Right hindlimb (tissue), 1 donor: ENCODE data around the gene PALB2.

Source experiments
- DNase-seq: peaks from one replicate; pipeline ENCODE4 v3.0.0-alpha.2; 2018

Gene PALB2

GRCh38 chr16:23640931-23641765 lies at the start of gene PALB2, which contains the start of gene DCTN5:
PALB2 (minus strand) TSS chr16:23641310; CDS start chr16:23641157, 153 bp downstream.
DCTN5 (plus strand) TSS chr16:23641466; CDS start chr16:23641543, 77 bp downstream.
- peak; percentile 96 for DNase-seq

GRCh38 chr16:23689442-23690187 lies 48.5 kb upstream of the PALB2 start:
- DNase-seq: no peak

- DNase-seq: no peak
Measured at GRCh38 chr16:23687034-23687808, 46.1 kb upstream of the PALB2 start.

- no peak for DNase-seq
Measured at GRCh38 chr16:23683487-23683886, 42.4 kb upstream of the PALB2 start.

- no peak for DNase-seq
Measured at GRCh38 chr16:23682181-23682580, 41.1 kb upstream of the PALB2 start.

GRCh38 chr16:23679986-23680336 lies 38.9 kb upstream of the PALB2 start:
- no peak for DNase-seq

- DNase-seq: peak; percentile 30
Measured at GRCh38 chr16:23679274-23679985, 38.3 kb upstream of the PALB2 start.

GRCh38 chr16:23678430-23679273 lies 37.5 kb upstream of the PALB2 start, which contains the start of gene PLK1:
PLK1 (plus strand) TSS chr16:23678889; CDS start chr16:23678933, 44 bp downstream.
- DNase-seq: peak; percentile 89

- no peak for DNase-seq
Measured at GRCh38 chr16:23676924-23677480, 35.9 kb upstream of the PALB2 start.

GRCh38 chr16:23673971-23674614 lies 33.0 kb upstream of the PALB2 start:
- no peak for DNase-seq

GRCh38 chr16:23670137-23670776 lies 29.1 kb upstream of the PALB2 start:
- no peak for DNase-seq

- DNase-seq: no peak
Measured at GRCh38 chr16:23668873-23669272, 27.8 kb upstream of the PALB2 start.

- DNase-seq: no peak
Measured at GRCh38 chr16:23668225-23668624, 27.1 kb upstream of the PALB2 start.

GRCh38 chr16:23667355-23667659 lies 26.2 kb upstream of the PALB2 start:
- DNase-seq: no peak

GRCh38 chr16:23666571-23667354 lies 25.7 kb upstream of the PALB2 start:
- no peak for DNase-seq

GRCh38 chr16:23663918-23664317 lies 22.8 kb upstream of the PALB2 start:
- DNase-seq: no peak

GRCh38 chr16:23651943-23652468 lies 10.9 kb upstream of the PALB2 start:
- no peak for DNase-seq

GRCh38 chr16:23650674-23651416 lies 9.7 kb upstream of the PALB2 start:
- no peak for DNase-seq
